Motor neuron (in vitro differentiated cells): ENCODE data around the gene ABCB9. TPM values are rescaled to one million over a fixed set of nuclear protein-coding genes. Genes with fewer than 3 reads are reported as not detected.
"Not testable (repeated sequence)": the region's sequence is repeated elsewhere in the genome, so short reads cannot be mapped to it uniquely, and the experiment has no call there.

Source experiments
- ATAC-seq, 8 experiments: fragments of 200-7000 bp; cut with Tn5 transposase; replicated peaks in 6 of 8; 2 replicates each; pipeline ENCODE4 v1.8.0; 2021; ENCODE audit warnings: mild to moderate bottlenecking in 8 of 8, moderate library complexity in 8 of 8
- H3K27ac ChIP-seq, 2 donors: fragments of 250-450 bp; sonication (Bioruptor Pico); 2 replicates each; pipeline ENCODE4 v1.9.0; 2021; ENCODE audit warnings: antibody characterized with exemption in 2 of 2, mild to moderate bottlenecking in 2 of 2, moderate library complexity in 1 of 2
- H3K4me1 ChIP-seq, 2 donors: fragments of 250-450 bp; sonication (Bioruptor Pico); replicated peaks in 1 of 2; 2 replicates each; pipeline ENCODE4 v1.6.1; 2021; ENCODE audit warnings: antibody characterized with exemption in 2 of 2, mild to moderate bottlenecking in 2 of 2, moderate library complexity in 1 of 2
- H3K4me3 ChIP-seq, 5 donors: fragments of 250-450 bp; sonication (Bioruptor Pico); 2 replicates each; pipeline ENCODE4 v1.9.0; 2021; ENCODE audit warnings: antibody characterized with exemption in 5 of 5, mild to moderate bottlenecking in 5 of 5, moderate library complexity in 4 of 5
- WGBS, 10 experiments: fragments of 450-650 bp; shearing (Covaris generic); methylation state at CpG; one replicate each; pipeline ENCODE4 v1.0.0; 2022; 5-methylcytosine and 5-hydroxymethylcytosine counted together
- in situ Hi-C, 9 experiments: fragments of 400-800 bp; cut with MboI; loops; one replicate each; pipeline ENCODE4 v1.15.0; 2021; ENCODE audit warnings: low sequenced_read_pairs in 9 of 9, low pct_unique_long_range_greater_than_20kb in 2 of 9; ENCODE audit not compliant: unreplicated experiment in 9 of 9
- total RNA-seq, 8 experiments: library from RNA; unstranded; fragments of 300-600 nt; gene quantifications; 2 replicates each; pipeline versions ENCODE4 v1.2.3 to v1.2.4, GENCODE V29; 2022

ABCB9 gene
- total RNA-seq, 8 experiments from 2014 or later, result 5.2 to 23.6 (median 9.4) TPM

- in situ Hi-C loops, result no loop called here
- no peak for ATAC-seq
Measured at GRCh38 chr12:122948605-122949004, 17.7 kb downstream of the ABCB9 start.

GRCh38 chr12:122947352-122947792, 18.9 kb downstream of the ABCB9 start:
- WGBS, 10 experiments, result 20 to 93% (median 80%) methylated on average over 1 to 9 of the region's 15 CpGs; no CpG with 5 or more reads in 7 of the 10 experiments
- in situ Hi-C loops, result no loop called here
- ATAC-seq, result peak in 2 of 8 experiments; percentile 1 to 2
- Histone ChIP-seq H3K27ac (no peak overlapping the region), H3K4me1 (no peaks in the 10 kb centered on the region), H3K4me3 (no peak overlapping the region)

More at GRCh38 chr12:122948605-122949004, 17.7 kb downstream of the ABCB9 start:
- Histone ChIP-seq H3K27ac (no peak overlapping the region), H3K4me1 (no peaks in the 10 kb centered on the region), H3K4me3 (no peak overlapping the region)
- WGBS, 10 experiments, result 100% methylated on average over 1 of the region's 14 CpGs; no CpG with 5 or more reads in 8 of the 10 experiments

GRCh38 chr12:122946690-122947341, 19.4 kb downstream of the ABCB9 start:
- ATAC-seq, result peak; percentile 92 to 97 (median 96)
- no peaks in the 10 kb centered on the region for H3K4me1 ChIP-seq
- in situ Hi-C loops, result no loop called here
- WGBS, 10 experiments, result 0 to 100% (median 45%) methylated on average over 1 to 5 of the region's 10 CpGs; no CpG with 5 or more reads in 6 of the 10 experiments
- H3K4me3 ChIP-seq, result no peak overlapping the region
- H3K27ac ChIP-seq, result no peak overlapping the region

- no peak overlapping the region for H3K4me3 ChIP-seq
- peak in 4 of 8 experiments; percentile 15 to 49 (median 20) for ATAC-seq
- H3K4me1 ChIP-seq, result no peaks in the 10 kb centered on the region
- WGBS, 10 experiments, result 54 to 100% (median 80%) methylated on average over 1 to 5 of the region's 14 CpGs; no CpG with 5 or more reads in 3 of the 10 experiments
- no peak overlapping the region for H3K27ac ChIP-seq
- in situ Hi-C loops, result no loop called here
Measured at GRCh38 chr12:122944605-122945592, 21.4 kb downstream of the ABCB9 start.

DNA sequence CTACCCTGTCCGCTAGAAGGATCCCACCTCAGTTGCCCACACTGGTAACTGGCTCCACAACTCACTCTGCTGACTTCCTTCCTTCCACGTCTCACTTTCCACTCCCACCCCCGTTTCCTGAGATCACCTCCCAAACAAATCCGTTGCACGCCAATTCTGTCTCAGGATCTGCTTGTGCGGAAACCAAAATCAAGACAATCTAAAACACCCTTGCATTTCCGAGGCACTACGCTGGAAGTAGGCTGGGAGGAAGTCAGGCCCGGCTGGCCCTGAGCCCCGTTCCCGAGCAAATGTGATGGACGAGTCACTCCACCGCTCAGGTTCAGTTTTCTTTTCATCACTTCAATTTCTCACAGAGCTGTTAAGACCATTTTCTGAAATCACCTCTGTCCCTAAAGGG, 23.1 kb downstream of the ABCB9 start:
- WGBS, 10 experiments, result 78 to 100% (median 89%) methylated on average over 2 to 11 of the region's 13 CpGs; no CpG with 5 or more reads in 2 of the 10 experiments
- Histone ChIP-seq H3K27ac (no peak overlapping the region), H3K4me1 (no peaks in the 10 kb centered on the region), H3K4me3 (no peak overlapping the region)
- ATAC-seq, result no peak
- in situ Hi-C loops, result no loop called here

DNA sequence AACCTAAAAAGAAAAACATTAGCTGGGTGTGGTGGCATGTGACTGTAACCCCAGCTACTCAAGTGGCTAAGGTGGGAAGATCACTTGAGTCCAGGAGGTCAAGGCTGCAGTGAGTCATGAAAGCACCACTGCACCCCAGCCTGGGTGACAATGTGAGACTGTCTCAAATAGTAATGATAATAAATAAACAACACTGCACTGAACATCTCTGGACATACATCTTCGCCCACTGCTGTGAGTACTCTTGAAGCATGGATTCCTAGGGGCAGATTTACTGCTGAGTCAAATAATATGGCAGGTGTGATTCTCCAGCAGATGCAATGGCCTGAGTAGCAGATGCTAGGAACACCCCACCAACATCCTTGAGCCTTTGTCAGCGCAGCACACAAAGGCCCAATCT, 23.6 kb downstream of the ABCB9 start:
- H3K27ac ChIP-seq, result no peak overlapping the region
- ATAC-seq, result no peak
- H3K4me1 ChIP-seq, result no peaks in the 10 kb centered on the region
- 80 to 100% (median 96%) methylated on average over 1 to 2 of the region's 2 CpGs; no CpG with 5 or more reads in 6 of the 10 experiments for WGBS, 10 experiments
- no peak overlapping the region for H3K4me3 ChIP-seq
- in situ Hi-C loops, result no loop called here

DNA sequence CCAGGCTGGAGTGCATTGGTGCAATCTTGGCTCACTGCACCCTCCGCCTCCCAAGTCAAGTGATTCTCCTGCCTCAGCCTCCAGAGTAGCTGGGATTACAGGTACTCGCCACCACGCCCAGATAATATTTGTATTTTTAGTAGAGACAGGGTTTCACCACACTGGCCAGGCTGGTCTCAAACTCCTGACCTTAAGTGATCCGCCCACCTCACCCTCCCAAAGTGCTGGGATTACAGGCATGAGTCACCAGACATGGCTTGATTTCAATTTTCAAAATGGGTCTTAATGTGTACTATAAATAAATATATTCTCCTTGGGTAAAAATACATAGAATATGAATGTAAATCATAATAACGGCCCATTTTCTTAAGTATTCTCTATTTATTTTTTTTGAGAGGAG, 24.9 kb downstream of the ABCB9 start:
- WGBS, 10 experiments, result 31 to 93% (median 62%) methylated on average over 1 to 4 of the region's 5 CpGs; no CpG with 5 or more reads in 2 of the 10 experiments
- in situ Hi-C loops, H3K4me3 ChIP-seq, H3K4me1 ChIP-seq, H3K27ac ChIP-seq: not testable (repeated sequence)
- peak in 2 of 8 experiments; percentile 27 to 32 for ATAC-seq

DNA sequence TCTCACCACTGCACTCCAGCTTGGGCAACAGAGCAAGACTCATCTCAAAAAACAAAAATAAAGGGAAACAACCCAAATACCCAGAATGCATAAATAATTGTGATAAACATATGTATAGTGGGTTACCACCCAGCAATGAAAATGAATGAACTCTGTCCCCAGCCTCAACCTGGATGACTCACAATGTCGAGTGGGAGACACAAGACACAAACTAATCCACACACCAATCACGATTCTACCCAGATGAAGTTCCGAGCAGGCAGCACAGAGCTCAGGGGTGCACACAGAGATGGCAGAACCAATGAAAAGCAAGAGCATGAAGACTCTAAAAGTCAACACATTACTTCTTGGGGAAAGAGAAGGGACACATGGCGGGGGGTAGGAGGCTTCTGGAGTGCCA, 27.1 kb downstream of the ABCB9 start:
- Histone ChIP-seq H3K27ac (no peak overlapping the region), H3K4me1 (no peaks in the 10 kb centered on the region), H3K4me3 (no peak overlapping the region)
- in situ Hi-C loops, result no loop called here
- 20 to 92% (median 58%) methylated on average over 2 to 4 of the region's 4 CpGs; no CpG with 5 or more reads in 3 of the 10 experiments for WGBS, 10 experiments
- ATAC-seq, result peak in 3 of 8 experiments; percentile 37 to 59 (median 45)

- in situ Hi-C loops, result no loop called here
- ATAC-seq, result no peak
- H3K4me3 ChIP-seq, result no peak overlapping the region
- WGBS, 10 experiments, result 20 to 91% (median 83%) methylated on average over 1 to 3 of the region's 3 CpGs; no CpG with 5 or more reads in 1 of the 10 experiments
- no peaks in the 10 kb centered on the region for H3K4me1 ChIP-seq
- H3K27ac ChIP-seq, result no peak overlapping the region
Measured at GRCh38 chr12:122937622-122938091, 28.6 kb downstream of the ABCB9 start.

- Histone ChIP-seq H3K27ac (no peak overlapping the region), H3K4me1 (no peaks in the 10 kb centered on the region), H3K4me3 (no peak overlapping the region)
- in situ Hi-C loops, result no loop called here
- ATAC-seq, result peak in 1 of 8 experiments; percentile 40
- 60 to 100% (median 67%) methylated on average over 1 to 5 of the region's 8 CpGs; no CpG with 5 or more reads in 5 of the 10 experiments for WGBS, 10 experiments
Measured at GRCh38 chr12:122935318-122935717, 30.9 kb downstream of the ABCB9 start.

GRCh38 chr12:122934722-122935121, 31.5 kb downstream of the ABCB9 start:
- ATAC-seq, result no peak
- in situ Hi-C loops, result no loop called here
- H3K27ac ChIP-seq, result no peak overlapping the region
- H3K4me1 ChIP-seq, result no peaks in the 10 kb centered on the region
- H3K4me3 ChIP-seq, result no peak overlapping the region
- WGBS, 10 experiments, result 0 to 100% (median 33%) methylated on average over 1 to 3 of the region's 3 CpGs; no CpG with 5 or more reads in 1 of the 10 experiments

GRCh38 chr12:122932207-122932606, 34.1 kb downstream of the ABCB9 start:
- Histone ChIP-seq H3K4me1 (peaks cover 0 to 5% of the 10 kb centered on the region in 2 donors), H3K27ac (no peak overlapping the region), H3K4me3 (no peak overlapping the region)
- peak in 3 of 8 experiments; percentile 28 to 88 (median 83) for ATAC-seq
- in situ Hi-C loops, result no loop called here
- WGBS, 10 experiments, result 80 to 100% methylated on average over 1 to 2 of the region's 8 CpGs; no CpG with 5 or more reads in 8 of the 10 experiments

GRCh38 chr12:122929812-122930211, 36.5 kb downstream of the ABCB9 start:
- in situ Hi-C loops, result no loop called here
- Histone ChIP-seq H3K4me1 (peaks cover 0 to 5% of the 10 kb centered on the region in 2 donors), H3K4me3 (no peak overlapping the region), H3K27ac (no peak overlapping the region)
- 60 to 100% (median 100%) methylated on average over 1 to 5 of the region's 23 CpGs; no CpG with 5 or more reads in 5 of the 10 experiments for WGBS, 10 experiments
- no peak for ATAC-seq
